Measurements from ENCODE around the gene DNM1.

GRCh38 chr9:128167209-128167608 lies 36.0 kb upstream of the DNM1 start:
- TF ChIP-seq GATA2 (IDR thresholded peaks at IDR 0.05; ENCODE audit: low read depth, low read length): no peak
- TF ChIP-seq GATA3 (IDR thresholded peaks at IDR 0.05; ENCODE audit: low read depth, low read length): no peak
